Measurements from ENCODE around the gene SOX5.

Gene SOX5

DNA sequence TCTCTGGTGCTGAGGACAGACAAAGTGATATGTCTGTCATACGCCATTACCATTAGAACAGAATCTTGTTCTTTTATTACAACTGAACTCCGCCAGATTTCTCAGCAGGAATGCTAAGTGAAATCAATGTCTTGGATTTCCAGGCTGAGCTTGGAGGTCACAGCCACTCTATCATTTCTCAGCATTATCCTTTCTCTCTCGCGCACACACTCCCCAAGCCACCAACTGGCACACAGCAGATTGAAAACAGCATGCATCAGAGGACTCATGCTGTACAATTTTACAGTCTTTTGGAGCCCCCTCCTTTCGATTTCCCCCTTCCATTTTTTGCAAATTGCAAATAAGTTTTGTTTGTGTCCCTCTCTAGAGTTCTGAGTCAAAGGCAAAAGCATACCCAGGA lies 348.6 kb downstream of the SOX5 start:
- DNase-seq (ENCODE audit: low read depth) = no peak

DNA sequence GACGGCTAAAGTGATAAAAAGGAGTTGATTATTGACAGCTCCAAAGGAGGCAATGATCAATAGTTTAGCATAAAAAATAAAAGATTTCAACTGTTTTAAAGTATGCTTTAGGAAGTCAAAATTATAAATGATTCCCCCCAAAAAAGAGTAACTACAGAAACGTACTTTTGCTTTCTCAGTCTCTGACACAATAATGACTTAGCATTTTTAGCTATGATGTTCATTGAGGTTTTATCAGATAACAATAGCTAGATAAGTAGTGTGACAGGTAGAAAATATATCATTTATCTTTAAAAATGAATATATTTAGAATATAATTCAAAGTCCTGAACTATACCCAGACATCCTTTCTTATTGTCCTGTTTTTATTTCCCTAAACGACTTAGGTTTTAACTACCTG lies 352.9 kb downstream of the SOX5 start:
- DNase-seq (ENCODE audit: low read depth) = no peak

DNA sequence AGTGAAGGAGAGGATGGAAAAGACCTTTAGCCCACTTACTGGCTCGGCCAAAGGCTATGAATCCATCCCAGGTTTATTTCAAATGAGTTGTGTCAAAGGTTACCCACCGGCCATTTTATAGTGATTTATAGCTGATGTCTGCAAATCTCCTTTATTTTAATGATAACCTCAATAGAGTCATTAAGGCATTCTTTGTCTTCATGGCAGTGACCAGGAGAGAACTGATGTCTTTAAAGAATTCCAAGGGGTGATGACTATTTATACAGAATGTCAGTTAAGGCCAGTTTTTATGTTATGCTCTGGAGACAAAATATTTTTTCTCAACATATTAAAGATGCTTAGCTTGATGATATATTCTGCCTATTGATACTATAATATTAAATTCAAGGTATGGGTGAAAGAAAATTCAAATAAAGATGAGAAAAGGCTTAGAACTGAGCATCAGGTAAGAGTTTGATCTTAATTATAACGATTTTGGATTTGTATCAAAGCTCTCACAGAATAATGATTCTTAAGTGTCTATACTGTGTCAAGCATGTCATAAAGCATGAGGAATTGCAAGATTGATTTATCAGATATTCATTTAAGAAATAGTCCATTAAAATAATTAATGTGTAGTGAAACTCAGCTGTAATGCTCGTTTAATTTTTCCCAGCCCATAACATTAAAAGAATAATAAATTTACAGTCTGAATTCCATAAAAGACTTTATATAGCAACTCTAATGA lies 361.5 kb downstream of the SOX5 start:
- DNase-seq (ENCODE audit: low read depth) = no peak

DNA sequence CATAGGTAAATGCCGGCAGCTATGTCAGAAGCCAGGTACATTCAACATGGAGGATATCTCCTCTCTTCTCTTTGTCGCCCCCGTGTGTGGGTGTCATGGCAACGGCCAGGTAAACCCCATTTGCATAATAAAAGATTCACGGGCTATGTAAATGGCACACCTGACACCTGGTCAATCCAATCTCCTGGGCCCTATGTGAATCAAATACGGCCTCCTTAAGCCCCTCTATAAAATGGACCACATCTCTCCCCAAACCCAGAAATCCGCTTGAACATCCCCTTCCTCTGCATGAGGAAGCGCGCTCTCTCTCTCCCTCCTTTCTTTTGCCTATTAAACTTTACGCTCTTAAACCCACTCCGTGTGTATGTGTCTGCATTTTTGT lies 363.7 kb downstream of the SOX5 start:
- DNase-seq (ENCODE audit: low read depth) = no peak

DNA sequence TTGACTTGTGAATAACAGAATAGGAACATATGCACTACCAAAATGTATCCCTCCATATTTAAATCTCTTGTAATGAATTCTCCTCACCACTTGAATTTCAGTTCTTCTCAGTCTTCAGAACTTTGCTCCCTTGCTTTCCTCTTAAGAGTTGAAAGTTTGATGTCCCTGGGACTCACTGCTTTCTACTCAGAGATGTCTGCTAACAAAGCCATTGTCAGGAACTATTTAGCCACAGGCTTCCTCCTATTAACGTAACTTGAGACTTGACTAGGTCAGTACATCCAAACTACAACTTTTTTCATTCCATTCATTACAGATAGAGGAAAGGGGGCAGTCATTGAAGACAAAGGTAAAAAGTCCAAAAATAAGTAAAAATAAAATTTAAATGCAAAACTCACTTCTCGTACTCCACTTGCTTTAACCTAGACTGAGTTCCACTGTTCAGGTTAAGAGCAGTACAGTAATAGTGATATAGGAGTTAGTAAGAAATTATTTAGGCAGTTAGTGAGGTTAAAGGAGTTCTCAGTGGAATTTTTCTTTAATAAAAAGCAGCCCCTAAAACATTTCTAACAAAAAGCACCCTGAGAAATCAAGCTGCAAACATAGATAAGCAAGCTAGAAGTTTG lies 364.2 kb downstream of the SOX5 start:
- no peak for DNase-seq (ENCODE audit: low read depth)

DNA sequence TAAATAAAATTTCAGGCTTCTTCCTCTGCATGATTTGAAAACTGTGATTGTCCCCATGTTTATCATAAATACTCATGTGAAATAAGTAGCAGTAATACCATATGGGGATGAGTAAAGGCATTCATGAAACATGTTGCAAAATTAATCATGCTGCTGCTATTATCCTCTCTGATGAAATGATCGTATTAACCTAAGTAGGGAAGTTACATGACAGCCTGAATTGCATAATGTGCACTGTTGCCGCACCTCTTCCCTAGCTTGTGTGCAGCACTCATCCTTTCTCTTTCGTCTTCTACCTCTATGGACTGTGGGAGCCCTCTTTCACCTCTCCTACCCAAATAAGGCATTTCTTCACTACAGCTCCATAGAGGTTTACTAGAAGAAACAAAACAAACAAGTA lies 367.6 kb downstream of the SOX5 start:
- DNase-seq (ENCODE audit: low read depth) = no peak

DNA sequence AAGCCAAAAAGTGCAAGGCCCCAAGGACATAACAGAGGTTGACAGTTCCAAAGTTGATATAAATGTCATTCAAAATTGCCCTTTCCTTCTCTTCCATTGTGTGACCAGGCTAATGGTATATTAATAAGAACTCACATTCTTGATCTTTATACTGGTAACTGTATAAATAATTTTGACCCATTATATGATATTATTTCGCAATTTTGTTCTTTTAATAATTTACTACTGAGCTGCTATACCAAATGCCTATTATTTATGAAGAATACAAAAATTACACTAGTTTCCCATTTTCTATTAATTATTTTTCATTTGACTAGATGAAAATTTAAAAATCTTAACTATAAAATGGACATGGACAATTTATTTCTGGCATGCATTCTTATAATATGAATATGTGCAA lies 370.2 kb downstream of the SOX5 start:
- no peak for DNase-seq (ENCODE audit: low read depth)

DNA sequence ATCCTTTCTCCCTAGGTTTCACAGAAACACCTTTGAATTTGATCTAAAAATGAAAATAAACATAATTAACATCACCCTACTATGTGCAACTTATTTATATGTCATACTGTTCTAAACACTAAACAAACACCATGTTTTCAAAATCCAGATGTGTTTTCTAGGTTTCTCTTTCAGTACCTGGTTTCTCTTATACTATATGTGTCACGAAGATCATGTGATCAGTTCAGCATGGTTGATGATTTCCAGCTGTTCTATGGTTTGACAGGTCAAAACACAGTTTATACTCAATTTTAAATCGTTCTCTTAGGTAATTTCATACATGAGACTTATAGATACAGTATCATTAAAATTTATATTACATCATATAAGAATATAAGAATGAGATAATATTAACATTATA lies 373.1 kb downstream of the SOX5 start:
- no peak for DNase-seq (ENCODE audit: low read depth)

DNA sequence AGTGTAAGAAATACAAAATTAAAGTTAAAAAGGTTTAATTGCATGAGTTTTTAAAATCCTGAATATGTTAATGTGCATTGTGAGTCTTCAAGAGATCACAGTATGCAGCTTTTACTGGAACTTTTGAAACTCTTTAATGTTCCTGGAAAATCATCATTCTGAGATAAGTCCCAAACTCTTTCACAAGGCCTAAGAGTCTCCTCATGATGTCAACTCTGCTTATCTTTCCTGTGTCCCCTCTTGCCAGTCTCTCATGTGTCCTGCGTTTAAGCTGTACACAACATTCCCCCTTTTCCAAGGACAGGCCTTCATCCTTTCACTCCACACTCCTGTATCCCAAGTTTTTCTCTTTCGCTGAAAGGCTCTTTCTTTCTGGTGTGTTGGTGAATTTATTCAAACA lies 380.1 kb downstream of the SOX5 start:
- DNase-seq (ENCODE audit: low read depth) = no peak

DNA sequence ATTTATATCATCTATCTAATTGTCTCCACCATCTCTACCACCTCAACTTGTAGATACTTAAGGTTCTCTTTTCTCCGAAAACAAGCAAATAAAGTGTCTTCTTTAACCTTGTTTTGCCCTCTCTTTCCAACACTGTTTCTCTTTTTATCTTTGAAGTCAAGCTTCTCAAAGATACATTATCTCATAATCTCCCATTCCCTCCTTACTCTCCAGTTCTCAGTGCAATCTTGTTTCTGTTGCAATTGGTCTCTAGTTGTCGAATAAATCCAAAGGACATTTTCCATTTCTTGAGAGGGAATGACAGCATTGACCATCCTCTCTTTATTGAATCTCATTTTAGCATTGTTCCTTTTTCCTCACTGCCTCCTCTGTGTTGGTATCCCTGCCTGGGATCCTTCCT lies 383.3 kb downstream of the SOX5 start:
- DNase-seq (ENCODE audit: low read depth) = no peak

DNA sequence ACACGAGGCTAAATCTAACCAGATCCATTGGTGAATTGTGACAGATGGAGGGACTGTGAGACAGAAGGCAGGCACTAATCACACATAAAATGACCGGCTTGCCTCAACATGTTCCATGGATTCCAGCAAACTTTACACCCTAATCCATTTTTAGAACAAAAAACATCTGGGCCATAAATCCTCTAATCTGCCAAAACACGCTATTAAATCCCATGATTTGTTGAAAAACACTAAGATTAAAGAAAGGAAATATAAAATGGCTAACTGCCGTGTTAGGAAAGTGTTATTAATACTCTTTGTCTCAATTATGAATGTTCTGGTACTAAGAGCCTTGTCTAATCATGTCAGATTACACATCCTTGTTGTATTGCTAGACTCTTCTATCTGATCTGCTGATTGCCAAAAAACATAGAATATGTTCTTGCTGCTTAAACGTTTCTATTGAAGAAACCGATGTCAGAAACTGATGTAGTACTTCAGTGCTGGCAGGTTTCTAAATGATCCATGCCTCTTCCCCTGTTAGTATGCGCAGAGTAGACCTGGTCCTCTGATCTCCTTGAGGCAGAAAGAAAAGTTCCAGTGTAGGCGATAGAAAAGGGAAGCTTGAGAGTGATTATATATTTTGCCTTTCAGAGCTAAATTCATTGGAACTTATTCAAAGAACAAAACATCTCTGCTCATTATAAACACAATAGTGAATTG lies 384.9 kb downstream of the SOX5 start:
- no peak for DNase-seq (ENCODE audit: low read depth)

DNA sequence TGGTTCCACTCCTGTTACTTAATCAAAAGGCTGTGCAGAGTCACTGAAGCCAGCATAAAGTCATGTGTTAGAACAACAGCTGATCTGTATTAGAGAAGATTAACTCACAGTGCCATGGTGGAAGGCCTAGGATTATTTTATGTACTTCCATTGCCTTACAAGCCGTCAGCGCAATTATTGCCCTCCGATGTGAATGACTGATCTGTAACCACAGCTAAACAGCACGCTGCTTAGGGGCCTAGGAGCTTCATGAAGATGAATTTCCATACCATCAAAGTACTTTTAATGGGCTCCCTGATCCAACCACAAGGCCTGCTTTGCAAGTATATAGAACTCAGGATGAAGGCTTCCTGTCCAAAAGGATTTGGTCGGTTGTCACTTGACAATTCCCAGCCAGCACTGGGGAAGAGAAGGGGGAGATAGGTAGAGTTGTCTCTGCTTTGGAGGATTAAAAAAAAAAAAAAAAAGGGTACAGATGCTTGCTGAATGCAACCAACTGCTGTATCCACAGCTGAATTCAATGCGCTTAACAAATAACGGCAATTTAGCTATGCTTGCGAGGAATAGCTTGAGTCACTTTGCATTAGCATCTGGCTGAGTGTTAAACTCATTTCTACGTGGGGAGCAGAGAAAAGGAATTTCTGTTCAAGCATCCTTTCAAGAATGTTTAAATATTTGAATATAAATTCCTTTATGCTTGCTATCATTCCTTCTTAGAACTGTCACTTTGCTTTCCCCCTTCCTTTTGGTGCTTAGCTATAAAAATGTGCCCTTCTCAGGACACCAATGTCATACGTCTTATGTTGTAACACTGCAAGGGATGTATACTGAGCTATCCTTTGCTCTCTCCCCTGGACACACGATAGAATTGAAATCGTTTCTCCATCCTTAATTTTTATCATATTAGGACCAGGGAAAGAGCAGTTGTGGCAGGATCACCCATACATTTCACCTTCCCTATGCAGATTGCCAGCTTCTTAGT lies 387.8 kb downstream of the SOX5 start:
- no peak for DNase-seq (ENCODE audit: low read depth)

DNA sequence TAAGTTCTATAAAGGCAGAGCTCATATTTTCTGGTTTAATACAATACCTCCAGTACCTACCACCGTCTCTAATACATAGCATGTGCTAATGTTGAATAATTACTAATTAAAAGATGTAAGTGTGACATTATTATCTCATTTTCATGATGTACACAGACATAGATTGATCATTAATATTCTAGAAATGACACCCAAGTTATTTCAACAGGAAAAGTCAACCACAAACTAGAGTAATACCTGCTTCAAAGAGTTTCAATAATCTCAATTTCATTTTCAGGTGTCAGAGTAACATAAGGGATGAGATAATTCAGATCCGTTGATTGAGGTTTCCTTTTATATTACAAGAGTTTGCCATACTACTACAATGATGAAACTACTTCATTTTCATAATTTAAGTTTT lies 388.9 kb downstream of the SOX5 start:
- no peak for DNase-seq (ENCODE audit: low read depth)

DNA sequence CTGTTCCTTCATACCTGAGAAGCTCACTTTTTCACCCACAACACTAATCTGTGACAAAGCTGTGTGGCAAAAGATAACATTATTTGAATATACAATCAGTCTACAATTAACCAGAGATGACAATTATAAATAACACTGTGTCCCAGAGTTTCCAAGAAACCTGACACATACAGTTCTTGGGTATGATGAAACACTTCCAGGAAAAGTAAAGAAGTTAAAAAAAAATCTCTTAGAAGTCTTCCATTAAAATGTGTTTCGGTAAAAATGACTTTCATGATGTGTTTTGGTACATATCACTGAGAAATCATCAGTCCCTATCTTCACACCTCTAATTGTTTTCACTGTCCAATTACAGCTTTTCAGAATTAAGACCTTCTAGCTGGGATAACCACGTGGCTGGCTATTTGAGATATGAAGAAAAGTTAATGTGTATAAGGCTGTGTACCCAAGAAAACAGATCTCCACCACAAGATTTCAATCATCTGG lies 390.2 kb downstream of the SOX5 start:
- DNase-seq (ENCODE audit: low read depth) = no peak

DNA sequence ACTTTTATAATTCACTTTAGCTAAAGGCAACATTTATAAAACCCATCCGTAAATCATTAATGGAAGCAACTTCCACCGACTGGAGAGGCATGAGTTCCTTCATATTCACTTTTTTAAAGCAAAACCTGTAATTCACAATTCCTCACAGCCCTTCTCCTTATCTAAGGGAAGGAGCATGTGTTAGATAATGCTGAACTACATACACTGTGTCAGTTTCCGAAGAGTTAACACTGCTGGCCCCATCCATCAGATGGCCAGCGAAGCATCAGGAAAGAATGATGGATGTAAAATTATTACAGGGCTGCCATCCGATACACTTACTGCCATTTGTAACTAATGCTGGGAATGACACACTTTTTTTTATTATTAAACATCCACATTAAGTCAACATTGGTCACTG lies 392.8 kb downstream of the SOX5 start:
- no peak for DNase-seq (ENCODE audit: low read depth)

DNA sequence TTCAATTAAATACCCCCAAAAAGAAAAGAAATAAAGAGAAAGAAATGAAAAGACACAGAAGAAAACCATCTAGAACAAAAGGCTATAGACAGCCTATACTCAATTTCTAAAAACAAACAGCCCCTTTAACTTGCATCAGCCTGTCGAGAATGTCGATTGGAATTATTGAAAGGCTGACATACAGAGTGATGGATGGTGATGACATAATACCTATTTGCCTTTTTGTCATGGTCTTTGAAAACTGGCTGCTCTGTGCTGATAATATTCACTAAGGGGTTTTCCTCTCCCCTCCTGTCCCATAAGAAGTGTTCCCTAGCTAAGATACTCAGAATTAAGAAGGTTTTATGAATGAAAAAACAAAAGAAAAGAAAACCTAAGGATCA lies 393.7 kb downstream of the SOX5 start:
- DNase-seq (ENCODE audit: low read depth) = no peak

DNA sequence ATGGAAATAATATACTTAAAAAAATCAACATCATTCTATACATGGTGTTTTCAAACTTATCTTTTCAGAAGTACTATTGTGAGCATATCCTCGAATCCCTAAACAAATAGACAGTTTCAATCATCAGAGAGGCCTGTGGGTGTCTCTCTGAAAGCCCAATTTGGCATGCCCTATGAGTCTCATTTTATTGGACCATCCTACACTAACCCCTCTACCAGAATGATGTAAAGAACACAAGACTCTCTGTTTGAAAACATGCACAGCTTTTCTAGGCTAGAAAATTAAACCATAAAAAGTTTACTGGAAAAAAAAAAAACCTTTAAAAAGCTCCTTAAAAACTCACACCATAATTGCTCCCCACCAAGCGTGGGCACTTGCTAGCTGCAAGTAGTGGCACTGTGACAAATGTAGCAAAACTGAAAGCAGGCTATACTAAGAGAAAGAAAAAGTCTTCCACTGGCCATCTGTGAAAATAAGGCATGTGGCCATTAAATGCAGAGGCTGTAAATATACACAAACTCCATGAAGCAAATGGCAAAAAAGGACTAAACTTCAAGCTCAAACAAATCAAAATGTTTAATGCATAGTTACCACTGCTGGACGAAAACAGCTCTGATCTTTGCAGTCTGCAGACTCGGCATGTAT lies 394.2 kb downstream of the SOX5 start:
- no peak for DNase-seq (ENCODE audit: low read depth)

DNA sequence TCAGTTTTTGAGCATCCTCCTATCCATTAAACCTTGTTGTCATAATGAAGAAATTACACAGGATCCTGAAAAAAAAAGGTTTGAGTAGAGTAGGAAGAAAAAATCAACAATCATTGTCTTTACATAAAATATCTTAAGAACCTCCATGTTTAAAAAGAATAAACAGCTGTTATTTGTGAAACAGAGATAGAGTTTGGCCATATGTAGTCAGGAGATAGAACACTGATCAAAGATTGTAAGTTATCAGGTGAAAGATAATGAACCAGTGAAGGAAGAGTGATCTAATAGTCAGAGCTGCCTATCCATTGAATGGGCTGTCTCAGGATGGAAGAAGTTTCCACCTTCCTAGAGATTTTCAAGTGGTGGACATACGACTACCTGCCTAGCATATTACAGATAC lies 397.1 kb downstream of the SOX5 start:
- DNase-seq (ENCODE audit: low read depth) = no peak

DNA sequence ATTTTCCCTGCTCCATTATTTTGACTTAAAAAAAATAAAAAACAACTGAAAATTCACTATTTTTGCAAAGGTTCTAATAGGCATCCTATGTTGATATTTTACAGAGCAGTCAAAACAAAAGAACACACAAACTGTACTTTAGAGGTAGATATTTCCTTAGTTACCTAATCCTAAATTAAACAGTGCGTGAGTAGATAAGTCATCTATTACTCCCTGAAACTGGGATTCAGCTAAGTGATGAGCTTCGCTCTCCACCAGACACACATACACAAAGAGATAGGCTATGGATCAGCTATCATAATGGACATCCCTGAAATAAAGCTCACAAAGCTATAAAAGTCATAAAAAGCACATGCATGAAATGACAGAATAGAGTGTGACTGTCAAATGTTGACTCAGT lies 398.7 kb downstream of the SOX5 start:
- no peak for DNase-seq (ENCODE audit: low read depth)

DNA sequence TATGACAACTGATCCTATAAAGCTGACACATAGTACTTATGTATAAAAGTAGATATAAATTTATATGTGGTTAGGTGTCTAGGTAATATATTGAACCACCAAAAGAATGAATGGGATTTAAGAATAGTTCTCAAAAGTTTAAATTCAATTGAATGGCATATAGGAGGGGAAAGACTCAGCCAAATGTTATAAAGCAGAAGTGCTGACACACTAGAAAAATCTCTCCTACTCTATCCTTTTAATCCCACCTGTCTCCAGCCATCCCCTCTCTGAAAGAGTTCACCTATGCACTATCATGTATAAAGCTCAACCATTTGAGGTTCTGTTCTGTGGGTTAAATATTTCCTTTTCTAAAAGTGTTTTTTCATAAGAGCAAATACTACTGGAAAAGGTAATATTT lies 400.7 kb downstream of the SOX5 start:
- DNase-seq (ENCODE audit: low read depth) = no peak

DNA sequence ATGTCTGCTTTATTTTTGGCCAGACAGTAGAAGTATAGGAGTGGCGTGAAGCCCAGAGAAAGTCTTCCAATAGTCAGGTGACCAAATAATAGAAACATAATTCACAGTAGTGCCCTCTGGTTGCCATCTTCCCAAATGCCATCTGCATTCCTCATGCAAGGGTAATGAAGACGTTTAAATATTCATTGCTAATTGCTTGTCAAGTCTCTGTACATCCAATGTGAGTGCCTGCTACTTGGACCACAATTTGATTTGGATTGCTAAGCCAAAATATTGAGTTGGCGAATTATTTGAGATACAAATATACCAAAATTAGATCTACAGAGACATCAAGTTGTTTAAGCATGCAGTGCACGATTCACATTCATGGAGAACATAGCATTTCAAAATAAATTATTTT lies 402.7 kb downstream of the SOX5 start:
- no peak for DNase-seq (ENCODE audit: low read depth)

DNA sequence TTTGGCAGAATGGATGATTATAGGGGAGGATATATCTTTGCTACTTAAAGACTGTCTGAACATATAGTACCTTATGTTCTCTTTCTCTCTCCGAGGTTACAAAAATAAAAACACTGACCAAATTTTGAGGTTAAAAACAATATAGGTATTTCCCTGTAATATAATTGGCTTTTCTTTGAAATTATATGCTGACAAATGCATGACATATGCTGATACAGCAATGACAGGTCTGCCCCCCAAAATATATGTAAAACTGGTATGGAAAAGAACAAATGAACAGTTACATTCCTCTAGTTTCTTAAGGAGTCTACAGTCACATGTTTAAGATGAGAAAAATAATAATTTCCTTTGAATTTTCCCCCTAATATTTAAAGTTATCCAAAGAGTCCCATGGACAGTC lies 405.7 kb downstream of the SOX5 start:
- no peak for DNase-seq (ENCODE audit: low read depth)
